Activated T-helper 9 cell treated with anti-CD3 and anti-CD28 coated beads, Interleukin-2, amount 50 U/mL, for 16 hours (primary cell): ENCODE data around the gene IQCN.

ENCODE experiments used
- DNase-seq: peaks from one replicate; pipeline ENCODE4 v3.0.0-alpha.2; 2020; ENCODE audit warnings: low read depth

Gene IQCN

GRCh38 chr19:18287836-18288772, 13.9 kb upstream of the IQCN start:
- no peak for DNase-seq

DNA sequence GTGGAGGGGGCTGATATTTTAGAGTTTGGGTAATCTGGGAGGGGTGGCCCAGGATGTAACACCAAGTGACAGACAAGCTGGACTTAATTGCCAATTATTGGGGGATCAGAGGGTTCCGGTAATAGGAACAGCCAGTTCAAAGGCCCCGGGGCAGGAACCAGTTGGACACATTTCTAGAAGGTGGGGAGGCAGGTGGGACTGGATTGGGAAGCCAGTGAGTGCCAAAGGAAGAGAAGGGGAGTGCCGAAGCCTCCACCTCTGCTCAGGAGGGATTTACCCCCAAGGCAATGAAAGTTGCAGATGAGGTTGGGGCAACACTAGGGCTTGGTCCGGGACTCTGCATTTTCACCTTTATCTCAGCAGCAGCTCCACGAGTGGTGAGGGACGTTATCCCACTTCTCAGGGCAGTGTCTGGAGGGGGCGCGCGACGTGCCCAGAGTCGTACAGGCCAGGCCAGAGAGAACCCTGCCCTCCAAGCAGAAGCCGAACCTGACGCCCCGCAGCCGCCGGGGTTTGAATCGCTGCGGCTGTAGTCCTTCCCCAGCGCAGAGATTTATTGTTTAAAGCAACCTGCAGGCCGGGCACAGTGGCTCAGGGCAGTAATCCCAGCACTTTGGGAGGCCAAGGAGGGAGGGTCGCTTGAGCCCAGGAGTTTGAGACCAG, 12.9 kb upstream of the IQCN start:
- DNase-seq, result no peak

- DNase-seq, result no peak
Observed at GRCh38 chr19:18284712-18285360, 10.6 kb upstream of the IQCN start.

DNA sequence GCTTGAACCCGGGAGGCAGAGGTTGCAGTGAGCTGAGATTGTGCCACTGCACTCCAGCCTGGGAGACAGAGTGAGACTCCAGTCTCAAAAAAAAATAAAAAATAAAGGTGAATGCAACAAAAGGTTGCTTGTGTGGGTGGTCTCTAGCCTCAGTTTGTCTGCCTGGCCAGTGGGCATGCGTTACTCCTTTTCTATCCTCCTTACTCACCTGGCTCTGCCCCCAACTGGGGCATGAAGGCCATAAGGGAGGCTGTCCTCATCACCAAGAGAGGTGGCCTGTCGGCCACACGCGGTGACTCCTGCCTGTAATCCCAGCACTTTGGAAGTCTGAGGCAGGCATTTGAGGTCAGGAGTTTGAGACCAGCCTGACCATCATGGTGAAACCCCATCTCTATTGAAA, 9.1 kb upstream of the IQCN start:
- DNase-seq, result no peak

DNA sequence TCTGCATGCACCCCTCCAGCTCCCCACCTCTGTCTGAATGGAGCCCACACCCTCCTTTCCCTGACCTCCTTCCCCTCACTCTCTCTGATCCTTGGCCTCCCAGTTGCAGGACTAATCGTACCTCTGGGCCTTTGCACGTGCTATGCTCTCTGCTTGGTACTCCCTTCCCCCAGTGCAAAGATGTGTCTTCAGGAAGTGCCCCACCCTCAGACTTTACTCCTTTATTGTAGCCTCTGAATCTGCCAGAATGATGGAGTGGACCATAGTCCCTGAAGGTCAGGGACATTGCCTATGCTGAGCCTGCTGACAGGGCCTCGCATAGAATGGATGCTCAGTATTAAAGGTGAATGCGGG, 8.5 kb upstream of the IQCN start:
- no peak for DNase-seq

- DNase-seq, result no peak
Observed at GRCh38 chr19:18282021-18282787, 8.0 kb upstream of the IQCN start.

DNA sequence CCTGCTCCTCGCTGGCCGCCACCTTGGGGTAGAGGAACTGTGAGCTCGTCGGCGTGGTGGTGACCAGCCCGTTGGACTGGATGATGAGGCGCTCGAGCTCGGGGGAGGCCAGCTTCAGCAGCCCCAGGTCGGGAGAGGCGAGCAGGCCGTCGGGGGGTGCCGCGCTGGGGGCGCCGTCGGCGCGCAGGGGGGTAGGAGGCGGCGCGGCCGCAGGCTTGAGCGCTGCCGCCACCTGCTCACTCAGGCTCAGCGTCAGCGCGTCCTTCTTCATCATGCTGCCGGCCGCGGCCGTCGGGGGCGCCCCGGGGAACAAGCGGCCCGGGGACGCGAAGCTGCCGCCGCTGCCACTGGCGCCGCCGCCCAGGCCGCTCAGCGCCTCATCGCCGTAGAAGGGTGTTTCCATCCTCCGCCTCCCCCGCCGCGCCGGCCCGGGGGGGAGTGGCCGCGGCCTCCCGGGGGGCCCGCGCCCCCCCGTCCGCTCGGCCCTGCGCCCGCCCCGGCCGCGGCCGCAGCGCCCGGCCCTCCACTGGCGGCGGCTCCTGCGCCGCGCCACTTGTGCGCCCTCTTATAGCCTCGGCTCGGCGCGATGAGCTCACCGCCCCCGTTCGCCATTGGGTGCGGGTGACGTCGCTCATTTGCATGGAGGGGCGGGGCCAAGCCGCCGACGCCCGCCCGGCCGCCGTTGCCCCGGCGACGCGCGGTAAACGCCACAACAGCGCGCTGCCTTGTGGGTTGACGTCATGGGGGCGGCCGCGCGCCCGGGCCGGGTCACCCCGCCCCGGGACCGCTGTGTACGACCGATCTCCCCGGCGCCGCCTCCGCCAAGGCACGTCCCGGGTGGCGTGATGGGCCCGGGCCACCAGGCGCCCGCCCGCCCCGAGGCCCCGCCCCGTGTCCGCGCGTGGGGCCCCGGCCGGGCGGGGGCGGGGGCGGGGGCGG, 7.1 kb upstream of the IQCN start, which contains the start of gene JUND:
JUND (minus strand) TSS at position 541 of the 939 bp plus-strand sequence; CDS start at position 403, 138 bp downstream.
- peak; percentile 97 for DNase-seq

DNA sequence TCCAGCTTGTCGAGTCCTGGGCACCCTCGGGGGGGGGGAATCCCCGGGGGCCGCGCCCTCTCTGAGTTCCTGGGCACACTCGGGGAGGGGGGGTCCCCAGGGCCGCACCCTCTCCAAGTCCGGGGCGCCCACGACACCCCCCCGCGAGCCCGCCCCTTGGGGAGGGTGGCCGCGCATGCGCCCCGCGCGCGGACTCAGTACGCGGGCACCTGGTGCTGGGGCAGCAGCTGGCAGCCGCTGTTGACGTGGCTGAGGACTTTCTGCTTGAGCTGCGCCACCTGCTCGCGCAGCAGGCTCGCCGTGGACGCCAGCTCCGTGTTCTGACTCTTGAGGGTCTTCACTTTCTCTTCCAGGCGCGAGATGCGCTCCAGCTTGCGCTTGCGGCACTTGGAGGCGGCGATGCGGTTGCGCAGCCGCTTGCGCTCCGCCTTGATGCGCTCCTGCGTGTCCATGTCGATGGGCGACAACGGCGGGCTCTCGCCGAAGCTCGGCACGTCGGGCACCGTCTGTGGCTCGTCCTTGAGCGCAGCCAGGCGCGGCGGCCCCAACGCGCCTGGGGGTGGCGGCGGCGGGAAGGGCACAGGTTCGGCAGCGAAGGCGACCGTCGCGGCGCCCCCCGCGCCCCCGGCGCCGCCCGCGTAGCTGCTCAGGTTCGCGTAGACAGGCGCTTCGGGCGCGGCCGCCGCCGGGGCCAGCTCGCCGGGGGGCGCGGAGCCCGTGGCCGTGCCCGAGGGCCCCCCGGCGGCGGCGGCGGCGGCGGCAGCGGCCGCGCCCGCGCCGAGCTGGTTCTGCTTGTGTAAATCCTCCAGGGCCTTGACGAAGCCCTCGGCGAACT, 6.2 kb upstream of the IQCN start:
- DNase-seq, result peak; percentile 73

GRCh38 chr19:18279516-18280246, 5.4 kb upstream of the IQCN start:
- DNase-seq, result peak; percentile 86

DNA sequence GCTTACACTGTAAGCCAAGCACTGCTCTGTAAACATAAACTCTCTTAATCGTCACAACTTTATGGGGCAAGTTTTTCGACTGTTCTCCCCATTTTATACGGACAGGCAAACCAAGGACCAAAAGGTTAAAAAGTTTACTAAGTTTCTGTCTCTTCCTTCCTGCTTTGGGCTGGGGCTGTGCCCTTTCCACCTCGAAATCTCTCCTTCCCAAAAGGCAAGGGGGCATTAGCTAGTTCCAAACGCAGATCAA, 4.9 kb upstream of the IQCN start:
- no peak for DNase-seq

- peak; percentile 28 for DNase-seq
Observed at GRCh38 chr19:18278521-18279265, 4.4 kb upstream of the IQCN start.

- no peak for DNase-seq
Observed at GRCh38 chr19:18274781-18275356, 617 bp upstream of the IQCN start.

GRCh38 chr19:18273561-18274218, 562 bp downstream of the IQCN start:
- DNase-seq, result no peak

GRCh38 chr19:18271433-18271841, 2.8 kb downstream of the IQCN start:
- DNase-seq, result no peak

DNA sequence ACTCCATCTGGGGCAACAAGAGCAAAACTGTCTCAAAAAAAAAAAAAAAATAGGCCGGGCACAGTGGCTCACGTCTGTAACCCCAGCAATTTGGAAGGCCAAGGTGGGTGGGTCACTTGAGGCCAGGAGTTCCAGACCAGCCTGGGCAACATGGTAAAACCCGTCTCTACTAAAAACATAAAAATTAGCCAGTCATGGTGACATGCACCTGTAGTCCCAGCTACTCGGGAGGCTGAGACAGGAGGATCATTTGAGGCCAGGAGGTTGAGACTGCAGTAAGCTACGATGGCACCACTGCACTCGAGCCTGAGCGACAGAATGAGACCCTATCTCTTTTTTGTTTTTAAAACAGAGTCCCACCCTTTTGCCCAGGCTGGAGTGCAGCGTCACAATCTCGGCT, 3.9 kb downstream of the IQCN start:
- DNase-seq, result no peak

GRCh38 chr19:18269070-18269723, 5.1 kb downstream of the IQCN start:
- no peak for DNase-seq
